Measurements from ENCODE around the gene AATF.

Gene AATF

GRCh38 chr17:36940313-36941264, 8.2 kb upstream of the AATF start:
- in situ Hi-C loops (cut with MboI; ENCODE audit: low sequenced_read_pairs): no loop called here

GRCh38 chr17:36941265-36942010, 7.3 kb upstream of the AATF start:
- in situ Hi-C loops (cut with MboI; ENCODE audit: low sequenced_read_pairs): no loop called here

- in situ Hi-C loops (cut with MboI; ENCODE audit: low sequenced_read_pairs): no loop called here
Observed at GRCh38 chr17:36942019-36942599, 6.6 kb upstream of the AATF start.

GRCh38 chr17:36942631-36943125, 6.1 kb upstream of the AATF start:
- in situ Hi-C loops (cut with MboI; ENCODE audit: low sequenced_read_pairs): no loop called here

- in situ Hi-C loops (cut with MboI; ENCODE audit: low sequenced_read_pairs): no loop called here
Observed at GRCh38 chr17:36943250-36944191, 5.2 kb upstream of the AATF start.

GRCh38 chr17:36944553-36944952, 4.2 kb upstream of the AATF start:
- in situ Hi-C loops (cut with MboI; ENCODE audit: low sequenced_read_pairs): no loop called here

- in situ Hi-C loops (cut with MboI; ENCODE audit: low sequenced_read_pairs): no loop called here
Observed at GRCh38 chr17:36945140-36945539, 3.6 kb upstream of the AATF start.

GRCh38 chr17:36945959-36946725, 2.6 kb upstream of the AATF start:
- in situ Hi-C loops (cut with MboI; ENCODE audit: low sequenced_read_pairs): no loop called here

- in situ Hi-C loops (cut with MboI; ENCODE audit: low sequenced_read_pairs): no loop called here
Observed at GRCh38 chr17:36946726-36947091, 2.0 kb upstream of the AATF start.

GRCh38 chr17:36947922-36948716, 635 bp upstream of the AATF start:
- in situ Hi-C loops (cut with MboI; ENCODE audit: low sequenced_read_pairs): no loop called here

- in situ Hi-C loops (cut with MboI; ENCODE audit: low sequenced_read_pairs): no loop called here
Observed at GRCh38 chr17:36949461-36949927, 740 bp downstream of the AATF start.

- in situ Hi-C loops (cut with MboI; ENCODE audit: low sequenced_read_pairs): no loop called here
Observed at GRCh38 chr17:36950027-36950426, 1.3 kb downstream of the AATF start.

GRCh38 chr17:36951084-36951789, 2.5 kb downstream of the AATF start:
- in situ Hi-C loops (cut with MboI; ENCODE audit: low sequenced_read_pairs): no loop called here

GRCh38 chr17:36971508-36971907, 22.8 kb downstream of the AATF start:
- in situ Hi-C loops (cut with MboI; ENCODE audit: low sequenced_read_pairs): no loop called here

- in situ Hi-C loops (cut with MboI; ENCODE audit: low sequenced_read_pairs): no loop called here
Observed at GRCh38 chr17:36972186-36972700, 23.5 kb downstream of the AATF start.

GRCh38 chr17:36972905-36973304, 24.2 kb downstream of the AATF start:
- in situ Hi-C loops (cut with MboI; ENCODE audit: low sequenced_read_pairs): no loop called here

GRCh38 chr17:36975922-36976515, 27.3 kb downstream of the AATF start:
- in situ Hi-C loops (cut with MboI; ENCODE audit: low sequenced_read_pairs): no loop called here

Measured in hTERT RPE-1 (cell line).